Choroid plexus epithelial cell (primary cell): Measurements from ENCODE around the gene SPTAN1.

Experiments
- DNase-seq: peaks from one replicate; pipeline ENCODE4 v3.0.0-alpha.2; 2010; ENCODE audit warnings: low read depth
- H3K4me3 ChIP-seq: 2 replicates; pipeline ENCODE4 v1.5.1; 2011; ENCODE audit warnings: low read depth, mild to moderate bottlenecking, control low read depth, low read length, moderate library complexity
- CTCF ChIP-seq: conservative IDR thresholded peaks from 2 replicates; pipeline ENCODE4 v1.5.1; 2011; ENCODE audit warnings: low read depth, mild to moderate bottlenecking, control low read depth, inconsistent platforms, low read length, moderate library complexity

The SPTAN1 gene

GRCh38 chr9:128546504-128546903 is 5.9 kb upstream of the SPTAN1 start:
- no peak overlapping the region for H3K4me3 ChIP-seq
- TF ChIP-seq CTCF: no peak
- DNase-seq: no peak

GRCh38 chr9:128548876-128549275 is 3.5 kb upstream of the SPTAN1 start:
- no peak for DNase-seq
- H3K4me3 ChIP-seq: no peak overlapping the region
- no peak for TF ChIP-seq CTCF

- DNase-seq: no peak
- H3K4me3 ChIP-seq: no peak overlapping the region
Observed at GRCh38 chr9:128550226-128550625, 2.2 kb upstream of the SPTAN1 start.

GRCh38 chr9:128550770-128551656 is 1.4 kb upstream of the SPTAN1 start:
- peak; percentile 67 for DNase-seq

More at GRCh38 chr9:128550226-128550625, 2.2 kb upstream of the SPTAN1 start:
- no peak for TF ChIP-seq CTCF

GRCh38 chr9:128551657-128552152 is 682 bp upstream of the SPTAN1 start:
- no peak for TF ChIP-seq CTCF
- DNase-seq: peak; percentile 39
- peak overlapping the region; percentile 82 for H3K4me3 ChIP-seq

More at GRCh38 chr9:128550770-128551656, 1.4 kb upstream of the SPTAN1 start:
- H3K4me3 ChIP-seq: no peak overlapping the region
- no peak for TF ChIP-seq CTCF

- peak; percentile 39 for DNase-seq
- H3K4me3 ChIP-seq: peak overlapping the region; percentile 87
- TF ChIP-seq CTCF: no peak
Observed at GRCh38 chr9:128552744-128553440, 505 bp downstream of the SPTAN1 start.
